H9 (cell line): ENCODE results near the gene SLC25A18. TPM values are rescaled to one million over a fixed set of nuclear protein-coding genes. Genes with fewer than 3 reads are reported as not detected.

Experiments used
- DNase-seq: peaks from one replicate; pipeline ENCODE4 v3.0.0-alpha.2; 2017
- H2AFZ ChIP-seq: one replicate; pipeline ENCODE4 v1.6.1; 2013; ENCODE audit warnings: mild to moderate bottlenecking, low read length, control low read depth, moderate library complexity
- H2AK5ac ChIP-seq: 2 replicates; pipeline ENCODE4 v1.6.1; 2013; ENCODE audit warnings: low read length, control low read depth, mixed read lengths; ENCODE audit not compliant: insufficient read length
- H2BK120ac ChIP-seq: one replicate; pipeline ENCODE4 v1.6.1; 2013; ENCODE audit warnings: low read depth, mild to moderate bottlenecking, low read length, control low read depth, inconsistent platforms; ENCODE audit not compliant: poor library complexity, severe bottlenecking
- H2BK12ac ChIP-seq: 2 replicates; pipeline ENCODE4 v1.6.1; 2013; ENCODE audit warnings: low read length, control low read depth, mixed read lengths, low read depth; ENCODE audit not compliant: insufficient read length
- H2BK15ac ChIP-seq: 2 replicates; pipeline ENCODE4 v1.6.1; 2013; ENCODE audit warnings: low read depth, low read length, control low read depth
- H2BK20ac ChIP-seq: one replicate; pipeline ENCODE4 v1.6.1; 2013; ENCODE audit warnings: low read depth, mild to moderate bottlenecking, low read length, control low read depth, inconsistent platforms; ENCODE audit not compliant: poor library complexity, severe bottlenecking
- H2BK5ac ChIP-seq: 2 replicates; pipeline ENCODE4 v1.6.1; 2013; ENCODE audit warnings: low read length, control low read depth, mixed read lengths; ENCODE audit not compliant: insufficient read length
- H3K14ac ChIP-seq: 2 replicates; pipeline ENCODE4 v1.6.1; 2013; ENCODE audit warnings: low read length, control low read depth; ENCODE audit not compliant: insufficient read depth
- H3K18ac ChIP-seq: 2 replicates; pipeline ENCODE4 v1.6.1; 2013; ENCODE audit warnings: low read depth, mild to moderate bottlenecking, mixed read lengths, low read length, control low read depth; ENCODE audit not compliant: insufficient read length
- H3K23ac ChIP-seq: 2 replicates; pipeline ENCODE4 v1.6.1; 2013; ENCODE audit warnings: low read length, control low read depth, mixed read lengths, low read depth; ENCODE audit not compliant: insufficient read length
- H3K23me2 ChIP-seq: 2 replicates; pipeline ENCODE4 v1.6.1; 2013; ENCODE audit warnings: low read depth, mild to moderate bottlenecking, mixed read lengths, low read length, control low read depth; ENCODE audit not compliant: insufficient read length, poor library complexity, severe bottlenecking
- H3K27ac ChIP-seq: 2 replicates; pipeline ENCODE4 v1.5.1; 2013; ENCODE audit warnings: low read length, control low read depth, mixed read lengths, low read depth; ENCODE audit not compliant: insufficient read length
- H3K27me3 ChIP-seq: 2 replicates; pipeline ENCODE4 v1.6.1; 2013; ENCODE audit warnings: low read length, control low read depth, inconsistent platforms; ENCODE audit not compliant: insufficient read depth
- H3K4ac ChIP-seq: 2 replicates; pipeline ENCODE4 v1.6.1; 2013; ENCODE audit warnings: low read depth, mild to moderate bottlenecking, control low read depth, inconsistent platforms, low read length, moderate library complexity
- H3K4me1 ChIP-seq: 2 replicates; pipeline ENCODE4 v1.6.1; 2013; ENCODE audit warnings: low read length, control low read depth, inconsistent platforms; ENCODE audit not compliant: insufficient read depth
- H3K4me2 ChIP-seq: 2 replicates; pipeline ENCODE4 v1.6.1; 2013; ENCODE audit warnings: low read length, control low read depth, mixed read lengths; ENCODE audit not compliant: insufficient read length, insufficient read depth
- H3K56ac ChIP-seq: 2 replicates; pipeline ENCODE4 v1.6.1; 2013; ENCODE audit warnings: low read depth, mild to moderate bottlenecking, mixed read lengths, low read length, control low read depth; ENCODE audit not compliant: insufficient read length
- H3K79me1 ChIP-seq: 2 replicates; pipeline ENCODE4 v1.6.1; 2013; ENCODE audit warnings: low read depth, mild to moderate bottlenecking, moderate library complexity, low read length, control low read depth, inconsistent platforms; ENCODE audit not compliant: insufficient read depth, poor library complexity, severe bottlenecking
- H3K79me2 ChIP-seq: 2 replicates; pipeline ENCODE4 v1.6.1; 2013; ENCODE audit warnings: low read length, control low read depth, inconsistent platforms; ENCODE audit not compliant: insufficient read depth
- H3K9ac ChIP-seq: 2 replicates; pipeline ENCODE4 v1.6.1; 2013; ENCODE audit warnings: low read length, control low read depth, mixed read lengths; ENCODE audit not compliant: insufficient read length; ENCODE audit errors: extremely low read depth
- H3K9me3 ChIP-seq: one replicate; pipeline ENCODE4 v1.6.1; 2013; ENCODE audit warnings: low read depth, low read length, inconsistent platforms; ENCODE audit not compliant: control insufficient read depth
- H3T11ph ChIP-seq: one replicate; pipeline ENCODE4 v1.6.1; 2013; ENCODE audit warnings: mild to moderate bottlenecking, low read length, control low read depth, inconsistent platforms
- H4K20me1 ChIP-seq: one replicate; pipeline ENCODE4 v1.6.1; 2013; ENCODE audit not compliant: control insufficient read depth, insufficient read length, insufficient read depth
- H4K5ac ChIP-seq: 2 replicates; pipeline ENCODE4 v1.6.1; 2013; ENCODE audit warnings: low read depth, mild to moderate bottlenecking, mixed read lengths, low read length, control low read depth; ENCODE audit not compliant: insufficient read length
- H4K8ac ChIP-seq: replicated peaks from 2 replicates; pipeline ENCODE4 v1.6.1; 2013; ENCODE audit warnings: low read length, control low read depth, mixed read lengths, low read depth; ENCODE audit not compliant: insufficient read length
- H4K91ac ChIP-seq: 2 replicates; pipeline ENCODE4 v1.6.1; 2013; ENCODE audit warnings: low read depth, mild to moderate bottlenecking, moderate library complexity, mixed read lengths, low read length, control low read depth; ENCODE audit not compliant: insufficient read length
- H3K27ac Mint-ChIP-seq, 3 experiments: 2 replicates in 2 of 3; 3 replicates in 1 of 3; pipeline ENCODE4 v1.8.0; 2020 to 2021; ENCODE audit warnings: mixed read lengths in 3 of 3, mild to moderate bottlenecking in 1 of 3, moderate library complexity in 1 of 3
- H3K27me3 Mint-ChIP-seq: 2 replicates; pipeline ENCODE4 v1.8.0; 2021; ENCODE audit warnings: low read depth, mild to moderate bottlenecking, moderate library complexity, mixed read lengths
- H3K36me3 Mint-ChIP-seq, 3 experiments: 2 replicates in 2 of 3; 3 replicates in 1 of 3; pipeline ENCODE4 v1.8.0; 2020 to 2021; ENCODE audit warnings: low read depth in 3 of 3, mixed read lengths in 3 of 3; ENCODE audit not compliant: insufficient read depth in 1 of 3
- H3K4me1 Mint-ChIP-seq, 2 experiments: 2 replicates each; pipeline ENCODE4 v1.8.0; 2020; ENCODE audit warnings: mixed read lengths in 2 of 2
- H3K4me3 Mint-ChIP-seq, 2 experiments: 2 replicates in 1 of 2; 3 replicates in 1 of 2; pipeline ENCODE4 v1.8.0; 2020 to 2021; ENCODE audit warnings: mild to moderate bottlenecking in 2 of 2, mixed read lengths in 2 of 2, moderate library complexity in 1 of 2
- H3K9me3 Mint-ChIP-seq, 2 experiments: 2 replicates in 1 of 2; 3 replicates in 1 of 2; pipeline ENCODE4 v1.8.0; 2020; ENCODE audit warnings: mild to moderate bottlenecking in 2 of 2, mixed read lengths in 2 of 2, moderate library complexity in 1 of 2
- CTCF ChIP-seq: fragments of 200-600 bp; sonication (generic); conservative IDR thresholded peaks from 3 replicates; pipeline ENCODE4 v1.8.0; 2021; ENCODE audit warnings: antibody characterized with exemption, mild to moderate bottlenecking
- WGBS: extraction: QIAGEN DNeasy Blood & Tissue Kit; methylation state at CpG from one replicate; pipeline ENCODE4 v1.1.7; 2013; ENCODE audit warnings: missing lambda C conversion rate, low lambda C conversion rate, mixed read lengths; ENCODE audit not compliant: insufficient read length; ENCODE audit errors: extremely low coverage; 5-methylcytosine and 5-hydroxymethylcytosine counted together
- total RNA-seq: library from RNA; stranded (reverse); gene quantifications from 2 replicates; pipeline ENCODE4 v1.2.1, GENCODE V29; 2021

The SLC25A18 gene
- total RNA-seq, 1 experiment from 2014 or later = 2.3 TPM

DNA sequence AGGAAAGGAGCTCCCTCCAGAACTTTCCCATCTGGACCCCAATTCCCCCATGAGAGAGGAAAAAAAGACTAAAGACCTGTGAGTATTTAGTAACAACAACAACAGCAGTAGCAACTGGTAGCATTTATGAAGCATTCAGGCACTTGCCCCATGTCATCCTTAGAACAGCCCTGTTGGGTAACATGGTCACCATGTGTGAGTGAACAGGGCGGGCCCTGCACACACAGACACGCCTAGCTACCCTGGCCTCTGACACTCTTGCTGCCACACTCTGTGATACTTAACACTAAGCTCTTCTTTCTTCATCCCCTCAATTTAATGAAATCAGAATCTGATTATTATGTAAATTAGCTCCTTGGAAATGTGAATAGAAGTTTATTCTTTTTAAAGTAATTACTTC is 26.1 kb upstream of the SLC25A18 start:
- no peak overlapping the region for H3K14ac ChIP-seq
- H4K91ac ChIP-seq = no peak overlapping the region
- H3K79me2 ChIP-seq = no peaks in the 10 kb centered on the region
- no peak overlapping the region for H3K9ac ChIP-seq
- H2BK15ac ChIP-seq = no peak overlapping the region
- no peak overlapping the region for H3K56ac ChIP-seq
- no peak overlapping the region for H3K23ac ChIP-seq
- Mint-ChIP-seq H3K9me3 (no peaks in the 10 kb centered on the region), H3K4me3 (no peak overlapping the region), H3K27ac (peak overlapping the region; percentile 76 to 86 (median 82); a peak in 6 of 7 replicates), H3K4me1 (peaks cover 13 to 14% of the 10 kb centered on the region in 2 experiments), H3K36me3 (peaks cover 44 to 85% (median 65%) of the 10 kb centered on the region in 3 experiments; a peak in 6 of 7 replicates), H3K27me3 (no peaks in the 10 kb centered on the region; the same call in 1 of the 2 replicates)
- no peak overlapping the region for H4K8ac ChIP-seq
- no peak overlapping the region for H3K18ac ChIP-seq
- H3K27ac ChIP-seq = no peak overlapping the region
- no peak overlapping the region for H2BK120ac ChIP-seq
- no peak overlapping the region for H2BK12ac ChIP-seq
- H2BK5ac ChIP-seq = no peak overlapping the region
- no peaks in the 10 kb centered on the region for H3K79me1 ChIP-seq
- WGBS = no CpG with 5 or more reads among the region's 2 CpGs
- no peaks in the 10 kb centered on the region for H3K9me3 ChIP-seq
- no peaks in the 10 kb centered on the region for H3K23me2 ChIP-seq
- H3K4ac ChIP-seq = no peak overlapping the region
- H3T11ph ChIP-seq = no peak overlapping the region
- H2BK20ac ChIP-seq = no peak overlapping the region
- H3K4me2 ChIP-seq = no peak overlapping the region
- no peak for TF ChIP-seq CTCF
- no peaks in the 10 kb centered on the region for H4K20me1 ChIP-seq
- no peak for DNase-seq
- H4K5ac ChIP-seq = no peak overlapping the region
- H2AFZ ChIP-seq = no peak overlapping the region
- peaks cover 3% of the 10 kb centered on the region for H3K4me1 ChIP-seq
- no peak overlapping the region for H2AK5ac ChIP-seq
- no peaks in the 10 kb centered on the region for H3K27me3 ChIP-seq
